ENCODE results near the gene ZMIZ1.

ZMIZ1 gene

GRCh38 chr10:79303631-79304478 is 235.1 kb downstream of the ZMIZ1 start:
- peaks cover 0 to 5% (median 3%) of the 10 kb centered on the region in 5 donors for H3K4me1 ChIP-seq (ENCODE audit: control insufficient read depth in 5 of 5, insufficient read depth in 5 of 5, low read length in 5 of 5)
- H3K27ac ChIP-seq (ENCODE audit: low read depth, low read length): no peak overlapping the region
- H3K9ac ChIP-seq (ENCODE audit: low read length in 5 of 5): no peak overlapping the region
- no peaks in the 10 kb centered on the region for H3K27me3 ChIP-seq (ENCODE audit: control insufficient read depth in 5 of 5, insufficient read depth in 4 of 5, low read length in 5 of 5)
- H3K9me3 ChIP-seq (ENCODE audit: control insufficient read depth in 5 of 5, low read length in 5 of 5): no peaks in the 10 kb centered on the region
- no peak overlapping the region for H3K4me3 ChIP-seq (ENCODE audit: low read depth in 1 of 5, low read length in 5 of 5)
- peaks cover 0 to 100% (median 97%) of the 10 kb centered on the region in 5 donors for H3K36me3 ChIP-seq (ENCODE audit: control insufficient read depth in 5 of 5, insufficient read depth in 5 of 5, low read length in 5 of 5)

- H3K9ac ChIP-seq (ENCODE audit: low read length in 5 of 5): no peak overlapping the region
- no peaks in the 10 kb centered on the region for H3K27me3 ChIP-seq (ENCODE audit: control insufficient read depth in 5 of 5, insufficient read depth in 4 of 5, low read length in 5 of 5)
- no peaks in the 10 kb centered on the region for H3K9me3 ChIP-seq (ENCODE audit: control insufficient read depth in 5 of 5, low read length in 5 of 5)
- no peaks in the 10 kb centered on the region for H3K4me1 ChIP-seq (ENCODE audit: control insufficient read depth in 5 of 5, insufficient read depth in 5 of 5, low read length in 5 of 5)
- H3K36me3 ChIP-seq (ENCODE audit: control insufficient read depth in 5 of 5, insufficient read depth in 5 of 5, low read length in 5 of 5): peaks cover 0 to 100% (median 97%) of the 10 kb centered on the region in 5 donors
- no peak overlapping the region for H3K4me3 ChIP-seq (ENCODE audit: low read depth in 1 of 5, low read length in 5 of 5)
- H3K27ac ChIP-seq (ENCODE audit: low read depth, low read length): no peak overlapping the region
These were observed 235.8 kb downstream of the ZMIZ1 start for GRCh38 chr10:79304479-79305087.

- Histone ChIP-seq H3K4me3 (ENCODE audit: low read depth in 1 of 5, low read length in 5 of 5) (no peak overlapping the region), H3K9ac (ENCODE audit: low read length in 5 of 5) (no peak overlapping the region), H3K9me3 (ENCODE audit: control insufficient read depth in 5 of 5, low read length in 5 of 5) (no peaks in the 10 kb centered on the region), H3K27me3 (ENCODE audit: control insufficient read depth in 5 of 5, insufficient read depth in 4 of 5, low read length in 5 of 5) (no peaks in the 10 kb centered on the region), H3K36me3 (ENCODE audit: control insufficient read depth in 5 of 5, insufficient read depth in 5 of 5, low read length in 5 of 5) (peaks cover 0 to 100% (median 97%) of the 10 kb centered on the region in 5 donors), H3K27ac (ENCODE audit: low read depth, low read length) (no peak overlapping the region), H3K4me1 (ENCODE audit: control insufficient read depth in 5 of 5, insufficient read depth in 5 of 5, low read length in 5 of 5) (no peaks in the 10 kb centered on the region)
These were observed 236.7 kb downstream of the ZMIZ1 start for GRCh38 chr10:79305515-79305914.

- Histone ChIP-seq H3K27ac (ENCODE audit: low read depth, low read length) (no peak overlapping the region), H3K4me1 (ENCODE audit: control insufficient read depth in 5 of 5, insufficient read depth in 5 of 5, low read length in 5 of 5) (no peaks in the 10 kb centered on the region), H3K36me3 (ENCODE audit: control insufficient read depth in 5 of 5, insufficient read depth in 5 of 5, low read length in 5 of 5) (peaks cover 0 to 100% (median 97%) of the 10 kb centered on the region in 5 donors), H3K4me3 (ENCODE audit: low read depth in 1 of 5, low read length in 5 of 5) (no peak overlapping the region), H3K27me3 (ENCODE audit: control insufficient read depth in 5 of 5, insufficient read depth in 4 of 5, low read length in 5 of 5) (no peaks in the 10 kb centered on the region), H3K9ac (ENCODE audit: low read length in 5 of 5) (no peak overlapping the region), H3K9me3 (ENCODE audit: control insufficient read depth in 5 of 5, low read length in 5 of 5) (no peaks in the 10 kb centered on the region)
These were observed 237.2 kb downstream of the ZMIZ1 start for GRCh38 chr10:79305988-79306387.

GRCh38 chr10:79306644-79307220 is 238.0 kb downstream of the ZMIZ1 start:
- H3K27me3 ChIP-seq (ENCODE audit: control insufficient read depth in 5 of 5, insufficient read depth in 4 of 5, low read length in 5 of 5): no peaks in the 10 kb centered on the region
- no peak overlapping the region for H3K9ac ChIP-seq (ENCODE audit: low read length in 5 of 5)
- no peaks in the 10 kb centered on the region for H3K4me1 ChIP-seq (ENCODE audit: control insufficient read depth in 5 of 5, insufficient read depth in 5 of 5, low read length in 5 of 5)
- peaks cover 0 to 99% (median 93%) of the 10 kb centered on the region in 5 donors for H3K36me3 ChIP-seq (ENCODE audit: control insufficient read depth in 5 of 5, insufficient read depth in 5 of 5, low read length in 5 of 5)
- no peaks in the 10 kb centered on the region for H3K9me3 ChIP-seq (ENCODE audit: control insufficient read depth in 5 of 5, low read length in 5 of 5)
- no peak overlapping the region for H3K27ac ChIP-seq (ENCODE audit: low read depth, low read length)
- no peak overlapping the region for H3K4me3 ChIP-seq (ENCODE audit: low read depth in 1 of 5, low read length in 5 of 5)

- no peaks in the 10 kb centered on the region for H3K27me3 ChIP-seq (ENCODE audit: control insufficient read depth in 5 of 5, insufficient read depth in 4 of 5, low read length in 5 of 5)
- no peak overlapping the region for H3K4me3 ChIP-seq (ENCODE audit: low read depth in 1 of 5, low read length in 5 of 5)
- no peaks in the 10 kb centered on the region for H3K9me3 ChIP-seq (ENCODE audit: control insufficient read depth in 5 of 5, low read length in 5 of 5)
- H3K27ac ChIP-seq (ENCODE audit: low read depth, low read length): no peak overlapping the region
- H3K36me3 ChIP-seq (ENCODE audit: control insufficient read depth in 5 of 5, insufficient read depth in 5 of 5, low read length in 5 of 5): peaks cover 0 to 99% (median 96%) of the 10 kb centered on the region in 5 donors
- H3K4me1 ChIP-seq (ENCODE audit: control insufficient read depth in 5 of 5, insufficient read depth in 5 of 5, low read length in 5 of 5): peaks cover 0 to 4% (median under 1%) of the 10 kb centered on the region in 5 donors
- no peak overlapping the region for H3K9ac ChIP-seq (ENCODE audit: low read length in 5 of 5)
These were observed 239.2 kb downstream of the ZMIZ1 start for GRCh38 chr10:79308016-79308415.

GRCh38 chr10:79308969-79309665 is 240.4 kb downstream of the ZMIZ1 start:
- Histone ChIP-seq H3K27me3 (ENCODE audit: control insufficient read depth in 5 of 5, insufficient read depth in 4 of 5, low read length in 5 of 5) (no peaks in the 10 kb centered on the region), H3K4me3 (ENCODE audit: low read depth in 1 of 5, low read length in 5 of 5) (no peak overlapping the region), H3K9me3 (ENCODE audit: control insufficient read depth in 5 of 5, low read length in 5 of 5) (no peaks in the 10 kb centered on the region), H3K36me3 (ENCODE audit: control insufficient read depth in 5 of 5, insufficient read depth in 5 of 5, low read length in 5 of 5) (peaks cover 0 to 99% (median 96%) of the 10 kb centered on the region in 5 donors), H3K27ac (ENCODE audit: low read depth, low read length) (no peak overlapping the region), H3K4me1 (ENCODE audit: control insufficient read depth in 5 of 5, insufficient read depth in 5 of 5, low read length in 5 of 5) (peaks cover 0 to 15% (median 10%) of the 10 kb centered on the region in 5 donors), H3K9ac (ENCODE audit: low read length in 5 of 5) (no peak overlapping the region)

GRCh38 chr10:79310200-79310865 is 241.6 kb downstream of the ZMIZ1 start:
- Histone ChIP-seq H3K4me1 (ENCODE audit: control insufficient read depth in 5 of 5, insufficient read depth in 5 of 5, low read length in 5 of 5) (peaks cover 0 to 22% (median 16%) of the 10 kb centered on the region in 5 donors), H3K4me3 (ENCODE audit: low read depth in 1 of 5, low read length in 5 of 5) (no peak overlapping the region), H3K27ac (ENCODE audit: low read depth, low read length) (no peak overlapping the region), H3K9me3 (ENCODE audit: control insufficient read depth in 5 of 5, low read length in 5 of 5) (no peaks in the 10 kb centered on the region), H3K27me3 (ENCODE audit: control insufficient read depth in 5 of 5, insufficient read depth in 4 of 5, low read length in 5 of 5) (no peaks in the 10 kb centered on the region), H3K9ac (ENCODE audit: low read length in 5 of 5) (no peak overlapping the region), H3K36me3 (ENCODE audit: control insufficient read depth in 5 of 5, insufficient read depth in 5 of 5, low read length in 5 of 5) (peaks cover 0 to 97% (median 91%) of the 10 kb centered on the region in 5 donors)

GRCh38 chr10:79310911-79311573 is 242.3 kb downstream of the ZMIZ1 start:
- no peaks in the 10 kb centered on the region for H3K27me3 ChIP-seq (ENCODE audit: control insufficient read depth in 5 of 5, insufficient read depth in 4 of 5, low read length in 5 of 5)
- H3K4me1 ChIP-seq (ENCODE audit: control insufficient read depth in 5 of 5, insufficient read depth in 5 of 5, low read length in 5 of 5): peaks cover 0 to 22% (median 16%) of the 10 kb centered on the region in 5 donors
- H3K36me3 ChIP-seq (ENCODE audit: control insufficient read depth in 5 of 5, insufficient read depth in 5 of 5, low read length in 5 of 5): peaks cover 0 to 93% (median 87%) of the 10 kb centered on the region in 5 donors
- no peaks in the 10 kb centered on the region for H3K9me3 ChIP-seq (ENCODE audit: control insufficient read depth in 5 of 5, low read length in 5 of 5)
- no peak overlapping the region for H3K27ac ChIP-seq (ENCODE audit: low read depth, low read length)
- H3K4me3 ChIP-seq (ENCODE audit: low read depth in 1 of 5, low read length in 5 of 5): no peak overlapping the region
- no peak overlapping the region for H3K9ac ChIP-seq (ENCODE audit: low read length in 5 of 5)
